HG03095 (cell line): ENCODE measurements around the gene ZNF106.

Source experiments
- ATAC-seq: cut with Tn5 transposase; IDR thresholded peaks from one replicate; pipeline ENCODE4 v1.9.1; 2021; ENCODE audit warnings: moderate library complexity; ENCODE audit not compliant: unreplicated experiment

ZNF106 gene

DNA sequence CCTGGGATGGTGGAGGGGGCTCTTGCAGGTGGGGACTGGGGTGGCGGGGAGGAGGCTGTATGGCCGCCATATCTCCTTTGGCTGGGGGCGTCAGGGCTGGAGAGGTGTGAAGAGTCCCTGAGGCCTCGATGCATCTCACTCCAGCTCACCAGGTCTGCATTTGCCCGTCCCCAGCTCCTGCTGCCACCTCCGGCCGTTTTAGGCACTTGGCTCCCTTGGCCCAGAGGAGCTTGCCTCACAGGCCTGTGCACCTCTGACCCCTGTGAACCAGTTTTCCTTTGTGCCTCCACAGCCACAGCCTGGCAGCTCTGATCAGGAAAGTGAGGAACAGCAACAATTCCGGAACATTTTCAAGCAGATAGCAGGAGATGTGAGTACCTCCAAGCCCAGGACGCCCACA, 81.9 kb downstream of the ZNF106 start:
- no peak for ATAC-seq

DNA sequence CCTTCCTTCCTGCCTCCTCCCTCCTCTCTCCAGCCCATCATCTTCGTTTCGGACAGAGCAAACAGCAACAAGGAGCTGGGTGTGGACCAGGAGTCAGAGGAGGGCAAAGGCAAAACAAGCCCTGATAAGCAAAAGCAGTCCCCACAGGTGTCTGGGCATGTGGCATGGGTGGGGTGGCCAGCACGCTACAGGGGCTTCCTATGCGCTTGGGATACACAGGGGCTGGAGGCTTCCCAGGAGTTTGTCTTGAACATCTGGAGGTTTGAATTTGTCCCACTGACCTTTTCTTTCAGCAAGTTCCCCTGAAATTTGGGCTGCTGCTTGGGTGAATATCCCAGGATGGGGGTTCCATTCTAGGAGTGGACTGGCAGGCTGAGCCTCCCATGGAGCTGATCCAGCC, 82.8 kb downstream of the ZNF106 start:
- no peak for ATAC-seq

DNA sequence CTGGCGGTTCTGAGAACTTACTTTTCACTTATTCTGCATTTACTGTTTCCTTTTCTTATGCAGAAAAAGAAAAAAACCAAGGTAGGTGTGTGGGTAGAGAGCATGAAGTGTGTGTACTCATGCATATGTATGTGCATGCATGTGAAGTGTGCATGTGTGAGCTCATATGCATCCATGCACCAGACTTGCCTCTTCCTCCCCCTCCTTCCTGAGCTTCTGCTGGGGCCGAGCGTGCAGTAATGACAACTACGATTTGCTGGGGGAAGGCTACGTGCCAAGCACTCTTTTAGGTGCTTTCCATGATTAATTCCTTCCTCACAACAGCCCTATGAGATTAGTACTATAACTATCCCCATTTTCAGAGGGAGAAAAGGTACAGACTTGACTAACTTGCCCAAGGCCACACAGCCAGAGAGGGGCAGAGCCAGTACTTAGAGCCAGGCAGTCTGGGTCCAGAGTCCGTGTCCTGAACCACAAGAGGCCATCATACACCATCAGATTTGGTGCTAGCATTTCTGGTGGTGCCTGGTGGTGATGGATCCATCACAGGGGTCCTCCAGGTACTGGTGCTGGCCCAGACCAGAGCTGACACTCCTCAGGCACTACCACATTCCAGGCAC, 85.0 kb downstream of the ZNF106 start:
- ATAC-seq = no peak

DNA sequence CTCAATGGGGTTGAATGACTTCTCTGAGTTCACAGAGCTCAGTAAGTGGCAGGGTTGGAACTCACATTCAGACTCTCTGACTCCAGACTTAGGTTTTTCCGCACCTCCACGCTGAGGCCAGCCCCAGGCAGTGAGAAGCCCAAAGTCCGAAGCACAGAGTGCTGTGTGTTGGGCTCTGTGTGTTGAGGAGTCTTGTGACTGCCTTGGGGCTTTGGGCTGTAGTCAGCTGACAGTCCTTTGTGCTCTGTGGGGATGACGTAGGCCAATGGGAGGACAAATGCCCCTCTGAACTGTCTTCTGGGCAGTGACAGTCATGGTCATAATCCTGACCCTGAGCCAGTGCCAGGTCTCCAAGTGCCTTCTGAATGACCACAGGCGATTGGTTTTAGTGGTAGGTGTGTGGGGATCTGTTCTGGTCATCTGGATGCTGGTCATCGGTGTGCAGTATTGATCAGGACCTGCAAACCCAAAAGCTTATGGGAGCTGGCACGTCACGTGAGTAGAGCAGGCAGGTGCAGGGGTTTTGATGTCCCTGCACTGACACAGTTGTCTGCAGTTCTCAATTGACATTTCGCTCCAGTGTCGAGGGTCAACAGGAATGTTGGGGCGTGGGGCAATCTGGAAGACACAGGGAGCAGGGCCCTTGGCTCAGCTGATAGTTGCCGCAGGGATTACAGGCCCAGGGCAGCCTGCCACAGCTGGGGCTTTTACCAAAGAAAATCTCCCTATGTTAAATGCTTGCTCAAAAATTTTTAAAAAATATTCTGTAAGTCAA, 86.3 kb downstream of the ZNF106 start:
- no peak for ATAC-seq

DNA sequence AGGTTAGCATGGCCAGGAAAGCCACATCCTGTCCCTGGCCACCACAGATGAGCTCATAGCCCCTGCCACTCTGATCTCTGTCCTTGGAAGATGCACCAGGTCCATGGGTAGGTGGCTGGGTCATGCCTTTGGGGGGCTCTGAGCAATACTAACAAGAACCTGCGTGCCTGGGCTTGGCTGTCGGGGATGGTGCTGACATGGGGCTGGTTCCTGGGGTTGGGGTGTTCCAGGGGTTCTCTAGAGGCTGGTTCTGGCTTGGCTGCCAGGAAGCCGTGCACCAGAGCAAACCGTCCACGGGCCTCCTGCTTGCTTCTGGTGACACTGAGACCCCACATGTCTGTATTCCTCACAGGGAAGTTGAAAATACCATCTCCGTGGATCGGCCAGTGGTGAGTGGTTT, 87.6 kb downstream of the ZNF106 start:
- no peak for ATAC-seq

DNA sequence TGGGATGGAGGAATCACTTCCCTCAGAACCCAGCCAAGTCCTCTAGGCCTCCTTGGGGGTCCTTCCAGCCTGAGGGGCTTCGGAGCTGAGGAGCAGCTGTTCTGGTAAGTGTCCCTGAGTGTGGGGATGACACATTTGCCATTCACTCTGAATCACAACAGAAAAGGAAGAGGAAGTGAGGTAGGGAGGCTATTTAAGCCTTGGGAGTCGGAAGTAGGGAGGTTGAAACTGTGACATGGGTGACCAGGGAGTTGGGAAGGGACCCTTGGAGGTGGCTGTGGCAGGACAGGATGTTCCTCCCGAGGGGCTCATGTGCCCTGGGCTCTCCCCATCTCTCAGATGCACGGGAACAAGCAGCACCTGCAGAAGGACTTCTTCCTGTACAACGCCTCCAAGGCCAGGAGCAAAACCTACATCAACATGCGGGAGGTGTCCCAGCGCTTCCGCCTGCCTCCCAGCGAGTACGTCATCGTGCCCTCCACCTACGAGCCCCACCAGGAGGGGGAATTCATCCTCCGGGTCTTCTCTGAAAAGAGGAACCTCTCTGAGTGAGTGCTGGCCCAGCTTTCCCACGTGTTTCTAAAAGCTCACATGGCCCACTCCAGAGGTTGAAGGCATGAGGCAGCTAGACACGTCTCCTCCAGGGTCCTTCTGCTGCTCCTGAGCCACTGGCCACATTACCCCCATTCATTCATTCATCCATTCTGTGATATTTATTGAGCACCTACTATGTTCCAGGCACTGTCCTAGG, 88.3 kb downstream of the ZNF106 start:
- ATAC-seq = no peak

DNA sequence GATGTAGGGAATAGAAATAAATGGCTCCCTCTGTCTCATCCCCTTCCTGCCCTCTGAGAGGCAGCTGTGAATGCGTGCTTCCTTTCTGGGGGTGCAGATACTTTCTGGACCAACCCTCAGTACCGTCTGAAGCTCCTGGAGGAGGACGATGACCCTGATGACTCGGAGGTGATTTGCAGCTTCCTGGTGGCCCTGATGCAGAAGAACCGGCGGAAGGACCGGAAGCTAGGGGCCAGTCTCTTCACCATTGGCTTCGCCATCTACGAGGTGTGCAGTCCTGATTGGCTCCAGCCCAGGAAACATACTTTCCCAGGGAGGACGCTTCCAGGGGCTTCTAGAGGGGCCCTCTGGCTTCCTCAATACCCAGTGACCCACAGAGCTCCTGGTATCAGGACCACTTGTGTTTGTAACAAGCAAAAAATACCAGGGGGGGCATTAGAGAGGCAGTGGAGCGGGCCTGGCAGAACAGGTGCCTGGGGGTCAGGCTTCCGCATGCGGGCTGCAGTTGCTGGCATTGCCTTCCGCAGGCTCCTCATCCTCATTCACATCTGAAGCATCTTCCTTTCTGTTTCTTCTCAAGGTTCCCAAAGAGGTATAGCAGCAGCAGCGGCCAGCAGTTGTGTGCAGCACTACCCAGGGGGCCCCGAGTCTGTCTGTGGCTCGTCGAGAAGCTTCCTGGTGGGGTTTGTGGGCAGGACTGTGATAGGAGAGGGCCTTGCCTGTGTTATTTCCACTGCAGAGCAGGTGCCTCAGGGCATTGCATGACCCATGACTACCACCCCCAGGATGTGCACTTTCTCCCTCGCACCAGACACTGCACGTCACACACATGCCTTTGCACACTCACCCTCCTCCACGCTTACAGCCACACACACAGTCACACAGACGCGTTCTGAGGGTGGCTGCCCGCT, 89.1 kb downstream of the ZNF106 start:
- no peak for ATAC-seq

DNA sequence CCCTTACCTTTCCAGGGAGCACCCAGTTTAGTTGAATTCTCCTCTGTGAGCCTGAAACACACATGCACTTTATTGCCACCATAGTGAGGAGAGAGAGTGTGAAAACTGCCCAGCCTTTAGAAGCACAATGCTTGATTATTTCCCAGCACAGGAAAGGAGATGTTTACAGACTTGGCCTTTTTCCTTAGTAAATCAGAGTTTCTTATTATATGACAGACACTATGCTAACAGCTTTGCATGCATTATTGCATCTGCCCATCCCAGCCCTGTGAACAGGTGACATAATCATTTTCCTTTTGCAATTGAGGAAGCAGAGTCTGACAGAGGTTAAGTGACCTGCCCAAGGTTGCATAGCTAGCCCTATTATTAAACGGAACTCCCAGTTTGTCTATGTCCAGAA, 95.1 kb downstream of the ZNF106 start:
- no peak for ATAC-seq

DNA sequence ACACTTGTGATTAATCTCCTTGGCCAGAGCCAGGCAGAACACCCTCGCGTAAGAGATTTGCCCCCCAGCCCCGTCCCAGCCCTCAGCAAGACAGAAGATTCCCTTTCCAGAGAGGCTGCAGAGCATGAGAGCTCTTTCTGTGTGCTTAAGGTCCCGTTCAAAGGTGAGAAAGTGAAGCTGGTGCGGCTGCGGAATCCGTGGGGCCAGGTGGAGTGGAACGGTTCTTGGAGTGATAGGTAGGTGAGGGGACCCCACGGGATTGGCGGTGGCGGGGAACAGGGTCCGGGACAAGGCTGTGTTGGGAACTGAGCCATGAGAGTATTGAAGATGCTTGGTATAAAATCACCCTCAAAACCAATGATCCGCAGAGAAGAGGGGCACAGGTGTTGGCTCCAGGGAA, 96.8 kb downstream of the ZNF106 start:
- ATAC-seq = no peak

DNA sequence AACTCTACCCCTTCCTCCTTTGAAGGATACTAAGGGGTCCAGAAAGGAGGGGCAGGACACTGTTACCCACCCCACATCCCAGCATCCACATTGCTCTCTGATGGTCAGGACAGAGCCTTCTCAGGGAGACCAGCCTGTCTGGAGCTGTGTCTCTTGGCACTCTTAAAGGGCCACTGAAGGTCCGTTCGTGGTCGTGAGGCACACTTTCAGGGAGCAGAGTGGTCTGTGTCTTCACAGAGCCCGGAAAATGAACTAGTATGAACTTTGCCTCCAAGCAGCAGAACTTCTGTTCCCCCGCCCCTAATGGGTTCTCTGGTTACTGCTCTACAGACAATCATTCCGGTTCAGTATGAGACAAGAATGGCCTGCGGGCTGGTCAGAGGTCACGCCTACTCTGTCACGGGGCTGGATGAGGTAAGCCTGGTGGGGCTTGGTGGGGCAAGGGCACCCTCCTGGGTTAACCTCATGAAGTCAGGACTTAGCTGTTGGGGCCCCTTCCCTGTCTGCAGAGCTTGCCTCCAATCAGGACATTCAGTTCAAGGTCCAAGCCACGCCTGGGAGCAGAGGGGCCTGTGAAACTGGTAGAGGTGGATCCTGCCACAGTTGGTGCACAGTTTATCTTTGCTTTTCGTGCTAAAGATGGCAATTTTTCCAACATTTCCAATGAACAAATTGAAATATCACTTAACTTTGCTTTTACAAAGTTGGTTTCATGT, 98.5 kb downstream of the ZNF106 start:
- ATAC-seq = no peak

DNA sequence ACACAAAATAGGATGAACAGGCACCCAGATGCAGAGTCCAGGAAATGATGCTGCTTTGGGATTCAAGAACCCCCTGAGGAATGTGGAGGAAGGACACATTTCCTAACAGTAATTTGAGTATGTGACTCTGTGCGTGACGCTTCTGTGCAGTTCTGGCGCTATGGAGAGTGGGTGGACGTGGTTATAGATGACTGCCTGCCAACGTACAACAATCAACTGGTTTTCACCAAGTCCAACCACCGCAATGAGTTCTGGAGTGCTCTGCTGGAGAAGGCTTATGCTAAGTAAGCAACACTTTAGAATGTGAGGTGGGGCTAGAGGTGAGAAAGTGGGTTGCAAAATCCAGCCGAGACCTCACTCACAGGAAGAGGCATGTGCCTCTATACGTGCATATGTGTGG, 103.3 kb downstream of the ZNF106 start:
- no peak for ATAC-seq

DNA sequence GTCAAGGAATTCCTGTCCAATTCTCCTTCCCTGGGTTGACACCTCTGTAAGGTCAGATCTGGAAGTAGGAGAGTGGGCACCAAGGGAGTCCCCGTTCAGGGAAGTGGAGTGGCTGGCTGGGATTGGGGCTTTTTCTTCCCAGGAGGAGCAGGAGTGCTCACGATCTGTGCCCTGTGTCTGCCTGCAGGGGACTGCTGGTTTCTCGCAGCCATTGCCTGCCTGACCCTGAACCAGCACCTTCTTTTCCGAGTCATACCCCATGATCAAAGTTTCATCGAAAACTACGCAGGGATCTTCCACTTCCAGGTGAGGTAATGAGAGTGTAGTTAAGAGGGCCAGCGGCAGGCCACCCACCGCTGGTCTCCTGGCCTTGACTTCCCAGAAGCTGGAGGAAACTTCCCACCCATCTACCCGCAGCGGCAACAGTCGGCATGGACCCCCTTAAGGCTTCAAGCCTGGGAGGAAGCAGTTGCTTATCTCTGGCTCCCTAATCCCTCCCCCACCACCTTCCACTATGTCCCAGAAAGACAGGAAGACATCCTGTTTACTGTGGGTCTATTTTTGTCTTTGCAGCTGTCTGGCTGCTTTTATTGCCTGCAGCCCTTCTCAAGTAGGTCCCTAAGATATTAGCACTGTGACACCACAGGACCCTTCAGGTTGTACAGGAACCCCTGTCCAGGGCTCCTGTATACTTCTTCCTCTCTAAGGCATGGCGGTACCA, 104.8 kb downstream of the ZNF106 start:
- ATAC-seq = no peak

DNA sequence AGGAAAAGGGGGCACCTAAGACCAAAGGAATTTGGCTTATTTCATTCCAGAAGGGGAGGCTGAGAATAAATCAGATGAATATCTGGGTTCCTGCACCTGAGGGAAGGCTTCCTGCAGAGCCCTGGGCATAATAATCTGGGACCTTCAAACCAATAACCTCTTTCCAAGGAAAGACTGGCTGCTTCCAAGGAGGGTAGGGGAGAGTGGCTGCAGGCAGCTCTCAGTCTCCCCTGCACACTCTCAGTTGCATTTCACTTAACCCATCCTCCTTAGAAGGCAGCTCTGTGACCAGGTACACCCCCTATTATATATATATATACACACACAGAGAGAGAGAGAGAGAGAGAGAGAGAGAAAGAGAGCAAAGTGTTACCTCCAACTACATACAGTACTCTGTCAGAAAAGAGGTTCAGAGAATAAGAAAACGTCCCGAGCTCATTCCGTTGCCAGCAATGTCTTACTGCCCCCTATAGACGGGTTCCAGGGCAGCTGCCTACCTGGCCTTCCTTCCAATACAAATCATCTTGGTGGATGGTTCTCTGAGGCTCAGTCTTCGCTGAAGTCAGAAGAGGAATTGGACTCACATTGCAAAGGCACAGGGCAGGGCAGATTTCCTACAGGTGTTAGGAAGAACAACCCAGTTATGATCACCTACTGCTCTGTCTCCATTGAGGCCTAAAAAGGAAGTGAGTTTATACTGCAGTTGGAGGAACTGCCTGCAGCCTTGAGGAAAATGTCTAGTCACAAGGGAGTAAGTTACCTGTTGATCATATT, 105.5 kb downstream of the ZNF106 start:
- ATAC-seq = no peak

DNA sequence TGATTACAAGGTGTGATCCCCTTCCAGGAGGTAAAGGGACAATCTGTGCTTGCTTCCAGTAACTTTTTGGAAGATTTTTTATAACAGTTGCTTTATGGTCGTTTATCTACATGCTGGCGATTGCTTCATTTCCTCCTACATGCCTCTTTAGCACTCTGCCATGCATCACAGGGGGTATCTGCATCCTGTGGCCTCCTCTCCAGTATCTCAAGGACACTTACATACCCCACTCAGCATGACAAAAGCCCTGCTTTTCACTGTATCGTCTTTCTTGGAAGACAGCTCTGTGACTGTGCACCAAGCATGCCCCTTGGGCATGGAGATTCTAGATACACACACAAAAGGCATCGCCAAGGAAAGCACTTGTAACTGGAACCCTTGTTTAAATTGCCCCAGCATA, 106.3 kb downstream of the ZNF106 start:
- ATAC-seq = no peak

DNA sequence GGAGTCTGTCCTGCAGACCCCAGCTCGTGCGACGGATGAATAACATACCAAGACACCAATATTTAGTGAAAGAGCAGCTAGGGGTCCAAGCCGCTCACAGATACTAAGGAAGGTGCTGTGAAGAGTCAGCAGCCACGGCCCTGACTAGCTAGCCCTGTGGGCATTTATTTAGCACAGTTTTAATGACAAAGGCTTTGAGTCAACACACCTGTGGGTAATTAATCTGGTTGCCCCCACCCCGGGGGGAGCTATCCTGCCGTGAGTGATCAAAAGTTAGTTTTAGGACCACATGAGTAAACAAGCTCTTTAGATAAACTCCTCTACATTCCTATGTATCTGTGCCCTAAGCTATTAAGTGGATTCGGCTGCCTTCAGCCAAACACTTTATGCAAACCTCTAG, 112.9 kb downstream of the ZNF106 start:
- no peak for ATAC-seq

DNA sequence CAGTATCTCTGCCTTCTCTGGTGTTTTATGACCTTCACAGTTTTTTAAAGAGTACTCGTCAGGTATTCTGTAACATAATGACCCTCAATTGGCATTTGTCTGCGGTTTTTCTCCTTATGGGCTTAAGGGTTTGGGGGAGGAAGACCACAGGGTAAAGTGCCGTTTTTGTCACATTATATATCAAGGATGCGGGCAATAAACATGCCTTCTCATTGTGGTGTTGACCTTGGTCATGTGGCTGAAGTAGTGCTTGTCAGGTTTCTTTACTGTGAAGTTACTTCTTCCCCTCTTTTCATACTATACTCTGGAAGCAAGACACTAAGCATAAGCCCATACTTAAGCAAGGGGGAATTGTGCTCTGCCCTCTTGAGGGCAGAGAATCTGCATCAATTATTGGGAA, 115.0 kb downstream of the ZNF106 start:
- ATAC-seq = no peak

DNA sequence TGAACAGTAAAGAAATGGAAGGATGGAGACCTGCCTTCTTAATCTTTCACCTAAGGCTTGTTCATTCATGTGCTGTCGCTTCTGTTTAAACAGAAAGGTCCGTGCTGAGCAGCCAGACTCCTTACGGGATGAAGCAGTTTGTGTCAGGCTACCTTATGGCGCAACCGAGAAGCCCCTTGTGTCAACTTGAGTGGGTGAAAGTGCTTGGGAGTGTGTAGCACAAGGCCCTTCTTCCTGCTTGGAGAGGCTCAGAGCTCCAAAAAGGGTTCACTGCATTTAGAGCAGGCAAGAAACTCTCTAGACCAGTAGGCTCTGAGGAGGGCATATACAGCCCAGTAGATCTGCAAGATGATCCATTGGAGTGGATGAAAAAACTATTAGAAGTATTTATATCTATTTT, 115.7 kb downstream of the ZNF106 start:
- no peak for ATAC-seq

DNA sequence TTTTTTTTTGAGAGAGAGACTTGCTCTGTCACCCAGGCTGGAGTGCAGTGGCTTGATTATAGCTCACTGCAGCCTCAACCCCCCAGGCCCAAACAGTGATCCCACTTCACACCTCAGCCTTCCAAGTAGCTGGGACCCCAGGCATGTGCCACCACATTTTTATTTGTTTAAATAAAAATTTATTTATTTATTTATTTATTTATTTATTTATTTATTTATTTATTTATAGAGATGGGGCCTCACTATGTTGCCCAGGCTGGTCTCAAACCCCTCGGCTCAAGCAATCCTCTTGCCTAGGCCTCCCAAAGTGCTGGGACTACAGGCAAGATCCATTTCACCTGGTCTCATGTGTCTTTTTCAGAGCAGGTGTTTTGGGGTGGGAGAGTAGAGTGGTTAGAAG, 116.1 kb downstream of the ZNF106 start:
- ATAC-seq = no peak

DNA sequence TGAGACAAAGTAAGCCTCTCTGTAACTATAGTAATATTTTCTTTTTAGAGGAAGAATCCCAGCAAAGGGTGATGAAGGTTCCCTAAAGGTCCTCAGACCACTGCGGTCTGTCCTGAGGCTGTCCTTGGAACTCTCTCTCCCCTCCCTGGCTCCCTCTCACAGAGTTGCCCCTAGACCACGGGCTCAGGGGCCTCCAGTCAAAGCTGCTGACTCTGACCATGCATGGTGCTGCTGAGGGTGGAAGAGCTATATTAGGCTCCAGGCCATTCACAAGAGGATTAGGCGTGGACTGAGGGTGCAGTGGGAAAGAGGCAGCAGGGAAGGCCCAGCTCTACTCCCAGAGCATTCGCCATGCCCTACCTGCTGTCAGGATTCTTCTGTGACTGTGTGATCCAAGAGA, 117.0 kb downstream of the ZNF106 start:
- ATAC-seq = no peak
